Measurements from ENCODE around the gene LARGE2. TPM values are rescaled to one million over a fixed set of nuclear protein-coding genes. Genes with fewer than 3 reads are reported as not detected.

LARGE2 gene
- total RNA-seq, 3 donors from 2014 or later: 1.8 to 6.0 (median 3.6) TPM

- peak; percentile 87 for DNase-seq
- Mint-ChIP-seq H3K4me3 (peak within 1 kb of the TSS; percentile 96), H3K27me3 (ENCODE audit: low read depth) (peaks cover 5% of the 10 kb centered on the region), H3K36me3 (ENCODE audit: insufficient read depth) (peaks cover 9% of the 10 kb centered on the region), H3K9me3 (no peaks in the 10 kb centered on the region), H3K4me1 (ENCODE audit: low read depth) (peaks cover 40% of the 10 kb centered on the region)
- ATAC-seq: peak; percentile 89 to 94
Measured at GRCh38 chr11:45917623-45918330, 4.7 kb upstream of the LARGE2 start, which contains the start of gene PEX16. TSS of gene PEX16 (minus strand) at chr11:45917877. CDS start at chr11:45917811, 66 bp downstream.

- H3K36me3 Mint-ChIP-seq (ENCODE audit: insufficient read depth): peaks cover 9% of the 10 kb centered on the region
- H3K9me3 Mint-ChIP-seq: no peaks in the 10 kb centered on the region
- H3K4me1 Mint-ChIP-seq (ENCODE audit: low read depth): peaks cover 43% of the 10 kb centered on the region
- DNase-seq: peak; percentile 38
- H3K4me3 Mint-ChIP-seq: peak overlapping the region; percentile 96
- ATAC-seq: peak; percentile 25 to 30
- peaks cover 8% of the 10 kb centered on the region for H3K27me3 Mint-ChIP-seq (ENCODE audit: low read depth)
Measured at GRCh38 chr11:45918331-45918941, 4.0 kb upstream of the LARGE2 start.

GRCh38 chr11:45918962-45919675 lies 3.3 kb upstream of the LARGE2 start:
- no peak for ATAC-seq
- Mint-ChIP-seq H3K4me1 (ENCODE audit: low read depth) (peaks cover 45% of the 10 kb centered on the region), H3K36me3 (ENCODE audit: insufficient read depth) (peaks cover 5% of the 10 kb centered on the region), H3K4me3 (peak overlapping the region; percentile 96), H3K27me3 (ENCODE audit: low read depth) (peaks cover 10% of the 10 kb centered on the region), H3K9me3 (no peaks in the 10 kb centered on the region)
- no peak for DNase-seq

- peaks cover 47% of the 10 kb centered on the region for H3K4me1 Mint-ChIP-seq (ENCODE audit: low read depth)
- peak overlapping the region; percentile 96 for H3K4me3 Mint-ChIP-seq
- no peaks in the 10 kb centered on the region for H3K9me3 Mint-ChIP-seq
- no peak for ATAC-seq
- DNase-seq: no peak
- H3K36me3 Mint-ChIP-seq (ENCODE audit: insufficient read depth): peaks cover 2% of the 10 kb centered on the region
- H3K27me3 Mint-ChIP-seq (ENCODE audit: low read depth): peaks cover 14% of the 10 kb centered on the region
Measured at GRCh38 chr11:45919806-45920530, 2.5 kb upstream of the LARGE2 start.

GRCh38 chr11:45920531-45921477 lies 1.7 kb upstream of the LARGE2 start:
- Mint-ChIP-seq H3K36me3 (ENCODE audit: insufficient read depth) (no peaks in the 10 kb centered on the region), H3K4me3 (peak overlapping the region; percentile 70), H3K4me1 (ENCODE audit: low read depth) (peaks cover 43% of the 10 kb centered on the region), H3K9me3 (no peaks in the 10 kb centered on the region), H3K27me3 (ENCODE audit: low read depth) (peaks cover 14% of the 10 kb centered on the region)
- ATAC-seq (no peak), DNase-seq (no peak)

- Mint-ChIP-seq H3K4me1 (ENCODE audit: low read depth) (peaks cover 34% of the 10 kb centered on the region), H3K36me3 (ENCODE audit: insufficient read depth) (no peaks in the 10 kb centered on the region), H3K9me3 (no peaks in the 10 kb centered on the region), H3K4me3 (peak overlapping the region; percentile 70), H3K27me3 (ENCODE audit: low read depth) (peaks cover 14% of the 10 kb centered on the region)
- no peak for DNase-seq
- no peak for ATAC-seq
Measured at GRCh38 chr11:45921561-45922424, 663 bp upstream of the LARGE2 start.

GRCh38 chr11:45924036-45924915 lies 1.8 kb downstream of the LARGE2 start:
- DNase-seq (no peak), ATAC-seq (no peak)
- peaks cover 34% of the 10 kb centered on the region for H3K4me1 Mint-ChIP-seq (ENCODE audit: low read depth)
- H3K9me3 Mint-ChIP-seq: no peaks in the 10 kb centered on the region
- H3K36me3 Mint-ChIP-seq (ENCODE audit: insufficient read depth): no peaks in the 10 kb centered on the region
- peaks cover 14% of the 10 kb centered on the region for H3K27me3 Mint-ChIP-seq (ENCODE audit: low read depth)
- H3K4me3 Mint-ChIP-seq: peak overlapping the region; percentile 68

GRCh38 chr11:45924927-45925326 lies 2.5 kb downstream of the LARGE2 start:
- Mint-ChIP-seq H3K4me1 (ENCODE audit: low read depth) (peaks cover 34% of the 10 kb centered on the region), H3K9me3 (no peaks in the 10 kb centered on the region), H3K4me3 (peak overlapping the region; percentile 68), H3K36me3 (ENCODE audit: insufficient read depth) (no peaks in the 10 kb centered on the region), H3K27me3 (ENCODE audit: low read depth) (peaks cover 14% of the 10 kb centered on the region)
- no peak for DNase-seq
- ATAC-seq: no peak

GRCh38 chr11:45925550-45925949 lies 3.1 kb downstream of the LARGE2 start:
- DNase-seq: no peak
- no peak overlapping the region for H3K4me3 Mint-ChIP-seq
- no peaks in the 10 kb centered on the region for H3K9me3 Mint-ChIP-seq
- no peak for ATAC-seq
- peaks cover 14% of the 10 kb centered on the region for H3K27me3 Mint-ChIP-seq (ENCODE audit: low read depth)
- H3K4me1 Mint-ChIP-seq (ENCODE audit: low read depth): peaks cover 36% of the 10 kb centered on the region
- no peaks in the 10 kb centered on the region for H3K36me3 Mint-ChIP-seq (ENCODE audit: insufficient read depth)

- ATAC-seq: no peak
- Mint-ChIP-seq H3K36me3 (ENCODE audit: insufficient read depth) (no peaks in the 10 kb centered on the region), H3K27me3 (ENCODE audit: low read depth) (peaks cover 14% of the 10 kb centered on the region), H3K9me3 (no peaks in the 10 kb centered on the region), H3K4me1 (ENCODE audit: low read depth) (peaks cover 40% of the 10 kb centered on the region), H3K4me3 (no peak overlapping the region)
- DNase-seq: no peak
Measured at GRCh38 chr11:45926001-45926401, 3.5 kb downstream of the LARGE2 start.

GRCh38 chr11:45926536-45927331 lies 4.3 kb downstream of the LARGE2 start:
- H3K36me3 Mint-ChIP-seq (ENCODE audit: insufficient read depth): peaks cover 4% of the 10 kb centered on the region
- ATAC-seq: no peak
- no peak for DNase-seq
- no peak overlapping the region for H3K4me3 Mint-ChIP-seq
- peaks cover 9% of the 10 kb centered on the region for H3K27me3 Mint-ChIP-seq (ENCODE audit: low read depth)
- peaks cover 44% of the 10 kb centered on the region for H3K4me1 Mint-ChIP-seq (ENCODE audit: low read depth)
- no peaks in the 10 kb centered on the region for H3K9me3 Mint-ChIP-seq

All from activated T-cell treated with anti-CD3 and anti-CD28 coated beads, Interleukin-2, amount 50 U/mL, for 4 hours (primary cell).